Measurements from ENCODE around the gene SLC19A1.

SLC19A1 gene

GRCh38 chr21:45494135-45494850 lies 47.9 kb downstream of the SLC19A1 start:
- no peak for ATAC-seq (ENCODE audit: low read depth)
- no peak for DNase-seq (ENCODE audit: low spot score in 2 of 2)
- Mint-ChIP-seq H3K4me3 (no peak overlapping the region), H3K27me3 (peaks cover 6% of the 10 kb centered on the region), H3K4me1 (peaks cover 2% of the 10 kb centered on the region), H3K27ac (no peak overlapping the region), H3K9me3 (no peaks in the 10 kb centered on the region), H3K36me3 (no peaks in the 10 kb centered on the region)

DNA sequence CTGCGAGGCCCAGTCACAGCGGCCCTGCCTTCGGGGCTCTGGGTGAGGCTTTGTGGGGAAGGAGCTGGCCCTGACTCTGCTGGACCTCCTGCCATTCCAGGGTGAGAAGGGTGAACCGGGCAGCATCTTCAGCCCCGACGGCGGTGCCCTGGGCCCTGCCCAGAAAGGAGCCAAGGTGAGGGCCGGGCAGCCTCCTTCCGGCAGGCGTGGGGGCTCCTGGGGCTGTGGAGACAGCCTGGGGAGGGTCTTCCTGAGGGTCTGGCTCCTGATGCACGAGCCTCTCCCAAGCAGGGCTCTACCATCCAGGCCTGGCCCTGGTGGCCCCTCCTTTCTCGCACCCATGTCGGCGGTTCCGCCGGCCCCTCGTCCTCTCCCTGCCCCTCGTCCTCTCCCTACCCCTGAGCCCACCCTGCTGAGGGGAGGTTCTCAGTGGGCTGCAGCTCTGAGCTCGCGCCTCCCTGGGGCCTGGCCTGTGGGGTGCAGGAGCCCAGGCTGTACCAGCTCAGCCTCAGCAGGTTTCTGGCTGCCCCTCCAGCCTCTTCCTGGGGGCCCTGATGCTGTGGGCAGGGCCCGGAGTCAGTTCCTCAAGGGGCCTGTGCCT lies 48.7 kb downstream of the SLC19A1 start:
- peaks cover 3% of the 10 kb centered on the region for H3K27me3 Mint-ChIP-seq
- H3K4me1 Mint-ChIP-seq = no peaks in the 10 kb centered on the region
- H3K36me3 Mint-ChIP-seq = no peaks in the 10 kb centered on the region
- no peaks in the 10 kb centered on the region for H3K9me3 Mint-ChIP-seq
- no peak for DNase-seq (ENCODE audit: low spot score in 2 of 2)
- H3K27ac Mint-ChIP-seq = no peak overlapping the region
- H3K4me3 Mint-ChIP-seq = no peak overlapping the region
- no peak for ATAC-seq (ENCODE audit: low read depth)

- Mint-ChIP-seq H3K36me3 (no peaks in the 10 kb centered on the region), H3K9me3 (no peaks in the 10 kb centered on the region), H3K4me3 (no peak overlapping the region), H3K27me3 (peaks cover 3% of the 10 kb centered on the region), H3K27ac (no peak overlapping the region), H3K4me1 (no peaks in the 10 kb centered on the region)
- no peak for ATAC-seq (ENCODE audit: low read depth)
- no peak for DNase-seq (ENCODE audit: low spot score in 2 of 2)
Measured at GRCh38 chr21:45492765-45493164, 49.5 kb downstream of the SLC19A1 start.

DNA sequence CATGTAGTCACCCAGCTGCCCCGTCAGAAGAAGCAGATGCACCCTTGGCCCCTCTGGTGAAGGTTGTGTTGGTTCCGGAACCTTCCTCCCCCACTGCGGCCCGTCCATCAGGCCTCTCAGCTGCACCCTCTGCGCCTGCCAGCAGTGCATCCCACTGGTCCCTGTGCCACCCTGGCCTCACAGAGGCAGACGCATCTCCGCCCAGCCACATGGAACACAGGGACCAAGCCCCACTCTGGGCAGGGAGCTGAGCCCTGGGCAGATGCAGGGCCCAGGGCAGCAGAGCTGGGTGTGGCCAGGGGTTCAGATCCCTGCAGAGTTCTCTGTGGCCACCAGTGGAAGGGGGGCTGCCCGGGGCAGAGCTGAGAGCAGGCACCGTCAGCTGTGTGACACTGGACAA lies 50.6 kb downstream of the SLC19A1 start:
- H3K4me3 Mint-ChIP-seq = no peak overlapping the region

GRCh38 chr21:45491056-45491455 lies 51.2 kb downstream of the SLC19A1 start:
- H3K9me3 Mint-ChIP-seq = no peaks in the 10 kb centered on the region
- no peaks in the 10 kb centered on the region for H3K36me3 Mint-ChIP-seq
- no peak overlapping the region for H3K27ac Mint-ChIP-seq
- ATAC-seq (ENCODE audit: low read depth) (no peak), DNase-seq (ENCODE audit: low spot score in 2 of 2) (no peak)
- peaks cover 3% of the 10 kb centered on the region for H3K27me3 Mint-ChIP-seq
- no peaks in the 10 kb centered on the region for H3K4me1 Mint-ChIP-seq
- H3K4me3 Mint-ChIP-seq = no peak overlapping the region

More for the DNA sequence above, 50.6 kb downstream of the SLC19A1 start:
- Mint-ChIP-seq H3K9me3 (no peaks in the 10 kb centered on the region), H3K36me3 (no peaks in the 10 kb centered on the region), H3K4me1 (no peaks in the 10 kb centered on the region), H3K27ac (no peak overlapping the region), H3K27me3 (peaks cover 3% of the 10 kb centered on the region)
- no peak for DNase-seq (ENCODE audit: low spot score in 2 of 2)
- no peak for ATAC-seq (ENCODE audit: low read depth)

- no peak for DNase-seq (ENCODE audit: low spot score in 2 of 2)
Measured at GRCh38 chr21:45490049-45490731, 52.0 kb downstream of the SLC19A1 start.

GRCh38 chr21:45489722-45489982 lies 52.6 kb downstream of the SLC19A1 start:
- peaks cover 3% of the 10 kb centered on the region for H3K27me3 Mint-ChIP-seq
- DNase-seq (ENCODE audit: low spot score in 2 of 2) = no peak
- H3K4me3 Mint-ChIP-seq = no peak overlapping the region
- no peak overlapping the region for H3K27ac Mint-ChIP-seq
- no peak for ATAC-seq (ENCODE audit: low read depth)
- no peaks in the 10 kb centered on the region for H3K9me3 Mint-ChIP-seq
- H3K4me1 Mint-ChIP-seq = no peaks in the 10 kb centered on the region
- no peaks in the 10 kb centered on the region for H3K36me3 Mint-ChIP-seq

More at GRCh38 chr21:45490049-45490731, 52.0 kb downstream of the SLC19A1 start:
- no peak overlapping the region for H3K27ac Mint-ChIP-seq
- no peak overlapping the region for H3K4me3 Mint-ChIP-seq
- no peak for ATAC-seq (ENCODE audit: low read depth)
- H3K9me3 Mint-ChIP-seq = no peaks in the 10 kb centered on the region
- H3K36me3 Mint-ChIP-seq = no peaks in the 10 kb centered on the region
- H3K4me1 Mint-ChIP-seq = no peaks in the 10 kb centered on the region
- peaks cover 3% of the 10 kb centered on the region for H3K27me3 Mint-ChIP-seq

- Mint-ChIP-seq H3K4me1 (peaks cover 4% of the 10 kb centered on the region), H3K9me3 (peaks cover 3% of the 10 kb centered on the region), H3K27me3 (peaks cover 3% of the 10 kb centered on the region), H3K4me3 (no peak overlapping the region), H3K36me3 (no peaks in the 10 kb centered on the region), H3K27ac (no peak overlapping the region)
- no peak for DNase-seq (ENCODE audit: low spot score in 2 of 2)
- no peak for ATAC-seq (ENCODE audit: low read depth)
Measured at GRCh38 chr21:45488931-45489721, 53.1 kb downstream of the SLC19A1 start.

DNA sequence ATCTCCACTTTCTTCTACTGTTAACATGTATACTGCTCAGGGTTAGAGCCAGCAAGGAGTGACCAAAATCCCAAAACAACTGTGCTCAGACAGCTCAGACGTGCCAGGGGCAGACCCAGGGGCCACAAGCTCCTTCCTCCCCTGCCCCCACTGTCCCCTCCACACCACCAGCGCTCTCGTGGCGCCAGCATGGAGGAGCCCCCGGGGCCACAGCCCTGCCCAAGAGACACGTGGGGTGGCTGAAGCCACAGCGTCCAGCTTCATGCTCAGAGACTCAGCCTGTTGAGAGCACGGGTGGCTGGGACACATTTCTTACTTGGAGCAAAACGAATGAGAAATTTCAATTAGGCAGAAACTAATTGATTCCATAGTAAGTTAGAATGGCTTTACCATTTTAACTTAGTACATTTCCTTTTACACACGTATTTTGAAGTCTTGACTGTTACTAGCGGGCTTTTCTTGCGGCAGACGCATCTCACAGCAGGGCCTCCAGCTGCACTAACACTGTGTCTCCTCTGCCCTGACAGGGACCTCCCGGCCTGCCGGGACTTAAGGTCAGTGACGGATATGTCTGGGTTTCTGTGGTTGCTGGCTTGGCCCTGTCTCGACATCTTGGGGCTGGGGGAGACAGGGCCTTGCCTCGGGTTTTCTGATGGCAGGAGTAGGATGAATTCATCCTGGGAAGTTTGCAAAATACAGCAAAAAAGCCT lies 54.2 kb downstream of the SLC19A1 start:
- Mint-ChIP-seq H3K27me3 (peaks cover 3% of the 10 kb centered on the region), H3K36me3 (no peaks in the 10 kb centered on the region), H3K27ac (no peak overlapping the region), H3K4me1 (peaks cover 11% of the 10 kb centered on the region), H3K4me3 (no peak overlapping the region), H3K9me3 (peaks cover 4% of the 10 kb centered on the region)
- ATAC-seq (ENCODE audit: low read depth) = no peak
- DNase-seq (ENCODE audit: low spot score in 2 of 2) = no peak

DNA sequence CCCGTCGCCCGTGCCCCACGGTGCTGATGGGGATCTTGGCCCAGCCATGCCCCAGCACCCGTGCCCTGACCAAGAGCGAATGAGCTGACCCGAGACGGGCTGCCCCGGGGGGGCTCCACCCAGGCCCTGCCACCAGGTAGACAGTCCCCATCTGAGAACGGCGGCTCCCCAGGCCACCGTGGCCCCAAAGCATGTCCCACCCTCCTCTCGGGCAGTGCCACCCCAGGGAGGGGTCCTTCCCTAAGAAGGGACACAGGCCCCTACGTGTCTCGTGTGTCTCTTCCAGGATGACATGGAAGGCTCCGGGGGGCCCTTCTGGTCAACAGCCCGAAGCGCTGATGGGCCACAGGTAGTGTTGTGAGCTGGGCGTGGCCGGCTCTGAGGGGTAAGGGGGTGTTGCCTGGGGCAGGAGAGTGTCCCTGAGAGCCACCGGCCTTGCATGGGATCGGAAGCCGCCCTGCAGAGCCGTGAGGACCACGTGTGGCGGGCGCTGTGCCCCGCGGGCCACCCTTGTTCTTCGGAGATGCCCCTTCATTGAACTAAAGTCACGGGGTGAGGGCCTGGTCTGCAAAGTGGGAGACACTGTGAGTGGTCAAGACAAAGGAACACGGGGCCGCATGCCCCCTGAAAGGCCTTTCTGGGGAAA lies 55.0 kb downstream of the SLC19A1 start:
- H3K27ac Mint-ChIP-seq = no peak overlapping the region
- peaks cover 4% of the 10 kb centered on the region for H3K9me3 Mint-ChIP-seq
- peaks cover 3% of the 10 kb centered on the region for H3K27me3 Mint-ChIP-seq
- H3K4me1 Mint-ChIP-seq = peaks cover 14% of the 10 kb centered on the region
- H3K36me3 Mint-ChIP-seq = no peaks in the 10 kb centered on the region
- H3K4me3 Mint-ChIP-seq = no peak overlapping the region
- ATAC-seq (ENCODE audit: low read depth) (no peak), DNase-seq (ENCODE audit: low spot score in 2 of 2) (no peak)

DNA sequence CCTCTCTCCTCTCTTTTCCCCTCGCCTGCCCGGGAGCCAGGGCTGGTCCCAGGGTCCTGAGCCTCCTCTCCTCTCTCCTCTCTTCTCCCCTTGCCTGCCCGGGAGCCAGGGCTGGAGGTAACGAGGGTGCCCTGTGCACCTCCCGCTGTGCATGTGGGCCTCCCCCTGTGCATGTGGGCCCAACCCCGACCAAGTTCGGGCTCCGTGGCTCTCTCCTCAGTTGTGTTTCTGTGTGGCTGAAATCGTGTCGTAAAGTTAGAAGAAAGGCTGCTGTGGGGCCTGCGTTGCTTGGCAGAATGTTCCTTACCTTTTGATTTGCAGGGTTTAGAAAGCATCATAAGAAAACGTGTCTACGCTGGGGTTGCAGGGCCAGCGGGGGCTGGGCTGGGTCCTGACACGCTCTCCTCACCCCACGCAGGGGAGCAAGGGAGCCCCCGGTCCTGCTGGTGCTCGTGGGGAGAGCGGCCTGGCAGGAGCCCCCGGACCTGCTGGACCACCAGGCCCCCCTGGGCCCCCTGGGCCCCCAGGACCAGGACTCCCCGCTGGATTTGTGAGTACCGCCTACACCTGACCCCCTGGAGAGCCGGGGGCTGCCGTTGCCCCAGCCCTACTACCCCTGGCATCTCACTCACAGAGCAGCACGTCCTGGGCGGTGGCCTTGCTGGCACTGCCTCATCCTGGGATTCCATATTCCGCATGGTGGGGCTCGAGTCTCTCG lies 55.6 kb downstream of the SLC19A1 start:
- Mint-ChIP-seq H3K4me3 (no peak overlapping the region), H3K36me3 (no peaks in the 10 kb centered on the region), H3K9me3 (peaks cover 4% of the 10 kb centered on the region), H3K27ac (no peak overlapping the region), H3K27me3 (no peaks in the 10 kb centered on the region), H3K4me1 (peaks cover 14% of the 10 kb centered on the region)
- no peak for ATAC-seq (ENCODE audit: low read depth)
- DNase-seq (ENCODE audit: low spot score in 2 of 2) = no peak

GRCh38 chr21:45485686-45486442 lies 56.4 kb downstream of the SLC19A1 start:
- Mint-ChIP-seq H3K27ac (no peak overlapping the region), H3K27me3 (no peaks in the 10 kb centered on the region), H3K9me3 (peaks cover 4% of the 10 kb centered on the region), H3K4me1 (peaks cover 14% of the 10 kb centered on the region), H3K4me3 (no peak overlapping the region), H3K36me3 (no peaks in the 10 kb centered on the region)
- no peak for ATAC-seq (ENCODE audit: low read depth)
- no peak for DNase-seq (ENCODE audit: low spot score in 2 of 2)
